ENCODE results near the gene MTO1.

Gene MTO1

GRCh38 chr6:73476723-73477122, 15.2 kb downstream of the MTO1 start:
- in situ Hi-C loops (cut with HindIII; ENCODE audit: low sequenced_read_pairs): no loop called here
- H3K4me3 ChIP-seq (ENCODE audit: low read depth, low read length): no peak overlapping the region
- DNase-seq (ENCODE audit: low read depth): no peak
- no peak for TF ChIP-seq CTCF (IDR thresholded peaks at IDR 0.05; ENCODE audit: low read depth, low read length, missing control alignments)

GRCh38 chr6:73477407-73477806, 15.9 kb downstream of the MTO1 start:
- in situ Hi-C loops (cut with HindIII; ENCODE audit: low sequenced_read_pairs): no loop called here
- TF ChIP-seq CTCF (IDR thresholded peaks at IDR 0.05; ENCODE audit: low read depth, low read length, missing control alignments): no peak
- H3K4me3 ChIP-seq (ENCODE audit: low read depth, low read length): no peak overlapping the region
- no peak for DNase-seq (ENCODE audit: low read depth)

- no peak for DNase-seq (ENCODE audit: low read depth)
- TF ChIP-seq CTCF (IDR thresholded peaks at IDR 0.05; ENCODE audit: low read depth, low read length, missing control alignments): no peak
- in situ Hi-C loops (cut with HindIII; ENCODE audit: low sequenced_read_pairs): no loop called here
- H3K4me3 ChIP-seq (ENCODE audit: low read depth, low read length): no peak overlapping the region
Observed at GRCh38 chr6:73481969-73482368, 20.4 kb downstream of the MTO1 start.

- no peak for TF ChIP-seq CTCF (IDR thresholded peaks at IDR 0.05; ENCODE audit: low read depth, low read length, missing control alignments)
- in situ Hi-C loops (cut with HindIII; ENCODE audit: low sequenced_read_pairs): no loop called here
- DNase-seq (ENCODE audit: low read depth): no peak
- no peak overlapping the region for H3K4me3 ChIP-seq (ENCODE audit: low read depth, low read length)
Observed at GRCh38 chr6:73484438-73484837, 22.9 kb downstream of the MTO1 start.

GRCh38 chr6:73487473-73487872, 25.9 kb downstream of the MTO1 start:
- no peak overlapping the region for H3K4me3 ChIP-seq (ENCODE audit: low read depth, low read length)
- DNase-seq (ENCODE audit: low read depth): no peak
- in situ Hi-C loops (cut with HindIII; ENCODE audit: low sequenced_read_pairs): no loop called here

GRCh38 chr6:73491377-73491776, 29.8 kb downstream of the MTO1 start:
- in situ Hi-C loops (cut with HindIII; ENCODE audit: low sequenced_read_pairs): no loop called here
- no peak for TF ChIP-seq CTCF (IDR thresholded peaks at IDR 0.05; ENCODE audit: low read depth, low read length, missing control alignments)
- DNase-seq (ENCODE audit: low read depth): no peak
- H3K4me3 ChIP-seq (ENCODE audit: low read depth, low read length): no peak overlapping the region

More at GRCh38 chr6:73487473-73487872, 25.9 kb downstream of the MTO1 start:
- TF ChIP-seq CTCF (IDR thresholded peaks at IDR 0.05; ENCODE audit: low read depth, low read length, missing control alignments): no peak

GRCh38 chr6:73497915-73498314, 36.4 kb downstream of the MTO1 start:
- in situ Hi-C loops (cut with HindIII; ENCODE audit: low sequenced_read_pairs): no loop called here
- no peak for DNase-seq (ENCODE audit: low read depth)
- no peak for TF ChIP-seq CTCF (IDR thresholded peaks at IDR 0.05; ENCODE audit: low read depth, low read length, missing control alignments)
- H3K4me3 ChIP-seq (ENCODE audit: low read depth, low read length): no peak overlapping the region
